Renal cortical epithelial cell (primary cell): Measurements from ENCODE around the gene TMEM255B. TPM values are rescaled to one million over a fixed set of nuclear protein-coding genes. Genes with fewer than 3 reads are reported as not detected.
A peak's percentile ranks its signal among the peaks of the same experiment; 100 is the strongest.
"Not testable (repeated sequence)": the region's sequence is repeated elsewhere in the genome, so short reads cannot be mapped to it uniquely, and the experiment has no call there.

Experiments
- DNase-seq: peaks from one replicate; pipeline ENCODE4 v3.0.0-alpha.2; 2011; ENCODE audit warnings: low read depth
- total RNA-seq: library from RNA; depleted of rRNA; stranded (reverse); fragments of >200 nt; gene quantifications from 2 replicates; pipeline ENCODE4 v1.2.3, GENCODE V29; 2014

TMEM255B gene
- total RNA-seq, result 3.3 and 5.9 TPM in 2 replicates

GRCh38 chr13:113758651-113759524 is at the start of gene TMEM255B:
Gene TMEM255B, plus strand, starts transcription at chr13:113759226. Its CDS starts 44 bp downstream, at chr13:113759270.
- DNase-seq, result no peak

- DNase-seq, result no peak
Measured at GRCh38 chr13:113722921-113723320, 36.1 kb upstream of the TMEM255B start.

GRCh38 chr13:113723410-113724015 is 35.5 kb upstream of the TMEM255B start:
- no peak for DNase-seq

- no peak for DNase-seq
Measured at GRCh38 chr13:113724016-113724758, 34.8 kb upstream of the TMEM255B start.

GRCh38 chr13:113724780-113725315 is 34.2 kb upstream of the TMEM255B start:
- peak; percentile 38 for DNase-seq

- DNase-seq, result not testable (repeated sequence)
Measured at GRCh38 chr13:113725329-113726105, 33.5 kb upstream of the TMEM255B start.

- not testable (repeated sequence) for DNase-seq
Measured at GRCh38 chr13:113726106-113726821, 32.8 kb upstream of the TMEM255B start.

GRCh38 chr13:113726961-113727411 is 32.0 kb upstream of the TMEM255B start:
- no peak for DNase-seq

- no peak for DNase-seq
Measured at GRCh38 chr13:113728571-113729054, 30.4 kb upstream of the TMEM255B start.

GRCh38 chr13:113729187-113730019 is 29.6 kb upstream of the TMEM255B start:
- DNase-seq, result no peak

GRCh38 chr13:113730258-113730691 is 28.8 kb upstream of the TMEM255B start:
- DNase-seq, result no peak

GRCh38 chr13:113730831-113731191 is 28.2 kb upstream of the TMEM255B start:
- no peak for DNase-seq

- no peak for DNase-seq
Measured at GRCh38 chr13:113731192-113732175, 27.5 kb upstream of the TMEM255B start.

GRCh38 chr13:113732176-113732960 is 26.7 kb upstream of the TMEM255B start:
- DNase-seq, result no peak

GRCh38 chr13:113732961-113733950 is 25.8 kb upstream of the TMEM255B start:
- DNase-seq, result no peak
